Upper lobe of left lung (tissue), 4 donors: Measurements from ENCODE around the gene AGAP6.
"Not testable (repeated sequence)": the region's sequence is repeated elsewhere in the genome, so short reads cannot be mapped to it uniquely, and the experiment has no call there.

Experiments used
- EP300 ChIP-seq, 4 donors: sonication (generic); formaldehyde crosslinking; IDR thresholded peaks; one replicate each; pipeline ENCODE4 v1.5.1; 2017; ENCODE audit warnings: antibody characterized with exemption in 4 of 4, control low read depth in 2 of 4
- POLR2A ChIP-seq, 4 donors: fragments of 450-650 bp; IDR thresholded peaks; one replicate each; pipeline ENCODE4 v1.5.1; 2016 to 2017; ENCODE audit warnings: antibody characterized with exemption in 4 of 4, mild to moderate bottlenecking in 2 of 4
- TF ChIP-seq, protein P1 (sequence below), 6 experiments: fragments of 450-650 bp in 4 of 6; fragments of 200-600 bp in 2 of 6; sonication (generic) in 2 of 6; IDR thresholded peaks; one replicate each; pipeline ENCODE4 v1.5.1; 2016 to 2019; ENCODE audit warnings: antibody characterized with exemption in 6 of 6

DNA sequence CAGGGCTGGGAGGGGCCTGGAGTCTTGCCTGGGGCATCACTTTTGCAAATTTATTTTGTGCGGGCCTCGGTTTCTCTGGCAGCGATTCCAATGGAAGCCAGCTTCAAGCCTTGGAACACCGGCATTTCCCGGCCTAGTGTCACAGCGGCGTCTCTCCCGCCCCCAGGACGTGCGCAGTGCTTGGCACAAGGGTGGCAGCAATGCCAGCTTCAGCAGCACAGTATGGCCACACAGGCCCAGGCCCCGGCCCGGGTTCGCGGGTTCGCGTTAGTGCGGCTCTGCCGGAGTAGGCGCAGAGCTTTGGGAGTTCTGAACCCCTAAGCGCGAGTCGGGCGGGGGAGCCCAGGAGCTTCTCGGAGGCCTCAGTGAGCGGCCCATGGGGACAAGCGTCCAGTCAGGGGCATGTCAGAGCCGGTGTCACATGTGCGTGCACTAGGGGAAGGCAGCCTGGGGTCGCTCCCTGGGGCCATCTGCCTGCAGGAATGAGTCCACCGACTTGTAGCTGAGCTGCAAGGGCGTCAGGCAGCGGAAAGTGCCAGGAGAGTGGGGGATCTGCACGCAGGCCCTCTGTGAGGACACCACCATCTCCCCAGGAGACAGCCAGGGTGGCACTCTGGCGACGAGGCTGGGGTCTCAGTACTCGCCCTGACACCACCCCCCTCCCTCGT, 36.6 kb downstream of the AGAP6 start:
- not testable (repeated sequence) for TF ChIP-seq POLR2A, EP300 (IDR thresholded peaks at IDR 0.05)
- TF ChIP-seq, protein P1, sequence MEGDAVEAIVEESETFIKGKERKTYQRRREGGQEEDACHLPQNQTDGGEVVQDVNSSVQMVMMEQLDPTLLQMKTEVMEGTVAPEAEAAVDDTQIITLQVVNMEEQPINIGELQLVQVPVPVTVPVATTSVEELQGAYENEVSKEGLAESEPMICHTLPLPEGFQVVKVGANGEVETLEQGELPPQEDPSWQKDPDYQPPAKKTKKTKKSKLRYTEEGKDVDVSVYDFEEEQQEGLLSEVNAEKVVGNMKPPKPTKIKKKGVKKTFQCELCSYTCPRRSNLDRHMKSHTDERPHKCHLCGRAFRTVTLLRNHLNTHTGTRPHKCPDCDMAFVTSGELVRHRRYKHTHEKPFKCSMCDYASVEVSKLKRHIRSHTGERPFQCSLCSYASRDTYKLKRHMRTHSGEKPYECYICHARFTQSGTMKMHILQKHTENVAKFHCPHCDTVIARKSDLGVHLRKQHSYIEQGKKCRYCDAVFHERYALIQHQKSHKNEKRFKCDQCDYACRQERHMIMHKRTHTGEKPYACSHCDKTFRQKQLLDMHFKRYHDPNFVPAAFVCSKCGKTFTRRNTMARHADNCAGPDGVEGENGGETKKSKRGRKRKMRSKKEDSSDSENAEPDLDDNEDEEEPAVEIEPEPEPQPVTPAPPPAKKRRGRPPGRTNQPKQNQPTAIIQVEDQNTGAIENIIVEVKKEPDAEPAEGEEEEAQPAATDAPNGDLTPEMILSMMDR (IDR thresholded peaks at IDR 0.05), result not testable (repeated sequence)
